ENCODE results near the gene C5.
A peak's percentile ranks its signal among the peaks of the same experiment; 100 is the strongest.
"Not testable (repeated sequence)": the region's sequence is repeated elsewhere in the genome, so short reads cannot be mapped to it uniquely, and the experiment has no call there.

Gene C5

DNA sequence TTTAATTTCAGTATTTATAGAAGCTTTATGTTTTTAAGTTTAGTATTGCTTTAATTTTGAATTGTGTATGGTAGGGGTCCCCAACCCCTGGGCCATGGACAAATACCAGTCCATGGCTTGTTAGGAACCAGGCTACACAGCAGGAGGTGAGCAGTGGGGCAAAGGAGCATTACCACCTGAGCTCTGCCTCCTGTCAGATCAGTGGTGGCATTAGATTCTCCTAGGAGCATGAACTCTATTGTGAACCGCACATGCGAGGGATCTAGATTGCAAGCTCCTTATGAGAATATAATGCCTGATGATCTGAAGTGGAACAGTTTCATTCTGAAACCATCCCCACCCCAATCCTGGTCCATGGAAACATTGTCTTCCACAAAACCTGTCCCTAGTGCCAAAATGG lies 1.9 kb downstream of the C5 start:
- no peak for DNase-seq

DNA sequence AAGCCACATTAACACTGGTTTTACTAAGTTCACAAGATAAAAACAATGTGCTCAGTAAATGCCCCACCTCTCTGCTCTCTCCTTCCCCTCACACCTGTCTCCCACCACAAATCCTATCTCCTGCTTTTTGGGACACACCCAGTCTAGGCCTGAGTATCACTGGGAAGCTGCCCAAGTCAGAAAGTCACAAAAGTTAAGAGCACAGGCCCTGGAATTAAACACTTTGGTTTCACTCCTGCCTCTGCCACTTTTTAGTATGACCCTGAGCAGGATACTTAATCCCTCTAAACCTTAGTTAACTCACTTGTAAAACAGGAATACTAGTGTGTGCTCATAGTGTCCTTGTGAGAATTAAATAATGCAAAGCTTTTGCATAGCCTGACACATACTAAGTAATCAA lies 11.3 kb downstream of the C5 start:
- DNase-seq: no peak

DNA sequence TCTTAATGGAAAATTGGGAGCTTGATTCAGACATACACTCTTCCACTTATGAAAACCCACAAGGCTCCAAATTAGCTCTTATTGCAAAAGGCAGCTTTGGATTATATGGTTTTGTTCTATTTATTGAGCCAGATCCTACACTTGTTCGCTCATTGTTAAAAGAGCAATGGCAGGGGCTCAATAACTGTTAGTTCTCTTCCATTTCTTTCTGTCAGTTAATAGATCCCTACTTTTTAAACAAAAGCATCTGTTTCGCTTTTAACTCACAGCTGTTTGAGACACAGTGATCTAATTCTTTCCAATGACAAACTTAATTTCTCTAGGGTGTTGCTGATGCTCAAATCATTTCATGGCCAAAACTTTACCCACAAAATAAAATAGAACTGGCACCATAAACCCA lies 11.7 kb downstream of the C5 start:
- no peak for DNase-seq

DNA sequence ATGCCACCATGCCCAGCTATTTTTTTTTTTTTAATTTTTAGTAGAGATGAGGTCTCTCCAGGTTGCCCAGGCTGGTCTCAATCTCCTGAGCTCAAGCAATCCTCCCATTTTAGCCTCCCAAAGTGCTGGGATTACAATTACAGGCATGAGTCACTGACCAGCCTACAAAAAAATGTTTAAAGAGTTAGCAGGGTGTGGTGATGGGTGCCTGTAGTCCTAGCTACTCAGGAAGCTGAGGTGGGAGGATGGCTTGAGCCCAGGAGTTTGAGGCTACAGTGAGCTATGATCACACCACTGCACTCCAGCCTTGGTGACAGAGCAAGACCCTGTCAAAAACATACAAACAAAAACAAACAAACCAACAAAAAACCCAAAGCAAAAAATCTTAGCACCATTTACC lies 14.4 kb downstream of the C5 start:
- DNase-seq: not testable (repeated sequence)

DNA sequence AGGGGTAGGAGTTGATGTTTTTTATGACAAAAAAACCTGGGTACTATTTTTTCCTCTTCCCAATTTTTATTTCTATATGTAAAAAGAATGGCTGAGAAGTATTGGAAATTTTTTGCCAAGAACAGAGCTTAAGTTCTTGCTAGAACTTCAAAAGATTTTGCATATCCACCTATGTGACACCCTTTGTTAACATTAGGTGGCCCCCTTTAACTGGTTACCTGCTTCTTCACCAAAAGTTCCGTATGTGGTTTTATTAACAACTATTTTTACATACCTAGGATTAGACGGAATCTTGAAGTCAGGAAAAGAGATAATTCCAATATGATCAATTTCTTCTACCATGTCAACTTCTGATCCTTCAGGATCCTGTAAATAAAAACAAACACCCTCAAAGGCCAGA lies 15.5 kb downstream of the C5 start:
- no peak for DNase-seq

DNA sequence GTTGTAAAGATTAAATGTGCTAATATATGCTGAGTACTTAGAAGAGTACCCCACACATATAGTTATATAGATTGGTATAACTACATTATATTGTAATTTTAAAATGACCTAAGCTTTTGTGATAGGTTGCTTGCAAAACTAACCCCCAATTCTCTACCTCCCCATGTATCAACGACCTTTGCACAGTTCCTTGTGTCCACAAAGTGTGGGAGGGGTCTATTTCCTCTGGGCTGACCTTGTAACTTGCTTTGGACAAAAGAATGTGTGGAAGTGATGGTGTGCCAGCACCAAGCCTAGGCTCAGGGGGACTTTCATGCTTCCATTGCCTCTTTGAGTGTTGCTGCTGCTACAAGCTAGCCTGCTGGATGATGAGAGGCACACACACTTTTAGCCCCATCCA lies 20.6 kb downstream of the C5 start:
- no peak for DNase-seq

DNA sequence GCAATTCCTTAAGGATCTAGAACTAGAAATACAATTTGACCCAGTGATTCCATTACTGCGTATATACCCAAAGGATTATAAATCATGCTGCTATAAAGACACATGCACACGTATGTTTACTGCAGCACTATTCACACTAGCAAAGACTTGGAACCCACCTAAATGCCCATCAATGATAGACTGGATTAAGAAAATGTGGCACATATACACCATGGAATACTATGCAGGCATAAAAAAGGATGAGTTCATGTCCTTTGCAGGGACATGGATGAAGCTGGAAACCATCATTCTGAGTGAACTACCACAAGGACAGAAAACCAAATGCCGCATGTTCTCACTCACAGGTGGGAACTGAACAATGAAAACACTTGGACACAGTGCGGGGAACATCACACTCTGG lies 21.8 kb downstream of the C5 start:
- not testable (repeated sequence) for DNase-seq

DNA sequence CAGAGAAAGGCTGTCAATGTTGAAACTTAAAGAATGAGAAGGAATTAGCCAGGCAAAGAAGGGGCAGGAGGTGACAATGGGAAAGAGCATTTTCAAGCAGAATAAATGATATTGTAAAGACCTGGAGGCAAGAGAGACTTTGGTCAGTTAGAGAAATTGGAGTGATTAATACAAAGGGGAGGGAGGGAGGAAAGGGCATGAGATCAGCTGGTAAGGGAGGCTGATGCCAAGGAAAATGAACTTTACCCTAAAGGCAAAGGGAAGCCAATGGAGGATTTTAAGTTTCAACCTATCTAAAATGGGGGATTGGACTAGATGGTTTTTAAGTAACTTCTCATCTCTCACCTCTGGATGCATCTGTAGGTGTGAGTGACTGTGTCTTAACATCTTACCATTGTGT lies 23.3 kb downstream of the C5 start:
- DNase-seq: no peak

DNA sequence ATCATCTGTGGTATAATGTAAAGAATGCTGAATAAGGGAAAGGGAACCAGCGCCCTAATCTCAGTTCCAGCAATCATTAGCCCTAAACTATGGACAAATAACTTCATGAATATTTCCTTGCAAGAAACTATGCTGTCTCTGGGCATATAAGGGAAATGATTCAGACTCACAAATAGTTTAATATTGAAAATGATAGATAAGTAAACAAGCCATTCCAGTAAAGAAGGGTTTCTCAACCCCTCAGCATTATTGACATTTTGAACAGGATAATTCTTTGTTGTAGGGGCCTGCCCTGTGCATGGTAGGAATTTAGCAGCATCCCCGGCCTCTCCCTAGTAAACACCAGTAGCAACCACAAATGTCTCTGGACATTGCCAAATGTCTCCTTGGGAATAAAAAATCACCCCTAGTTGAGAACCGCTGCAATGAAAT lies 23.8 kb downstream of the C5 start:
- DNase-seq: no peak

DNA sequence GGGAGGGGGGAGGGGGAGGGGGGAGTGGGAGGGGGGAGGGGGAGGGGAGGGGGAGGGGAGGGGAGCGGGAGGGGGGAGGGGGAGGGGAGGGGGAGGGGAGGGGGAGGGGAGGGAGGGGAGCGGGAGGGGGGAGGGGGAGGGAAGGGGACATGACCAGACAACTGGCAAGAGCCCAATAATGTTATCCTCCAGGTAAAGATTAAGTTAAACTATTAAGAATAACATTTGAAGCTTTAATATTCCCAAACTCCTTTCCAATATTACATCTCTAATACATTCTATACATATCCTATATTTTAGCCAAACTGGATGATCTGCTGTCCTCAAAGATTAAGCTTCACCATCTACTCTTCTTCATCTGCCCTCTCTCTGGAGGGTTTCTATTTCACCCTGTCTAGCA lies 25.8 kb downstream of the C5 start:
- DNase-seq: no peak

DNA sequence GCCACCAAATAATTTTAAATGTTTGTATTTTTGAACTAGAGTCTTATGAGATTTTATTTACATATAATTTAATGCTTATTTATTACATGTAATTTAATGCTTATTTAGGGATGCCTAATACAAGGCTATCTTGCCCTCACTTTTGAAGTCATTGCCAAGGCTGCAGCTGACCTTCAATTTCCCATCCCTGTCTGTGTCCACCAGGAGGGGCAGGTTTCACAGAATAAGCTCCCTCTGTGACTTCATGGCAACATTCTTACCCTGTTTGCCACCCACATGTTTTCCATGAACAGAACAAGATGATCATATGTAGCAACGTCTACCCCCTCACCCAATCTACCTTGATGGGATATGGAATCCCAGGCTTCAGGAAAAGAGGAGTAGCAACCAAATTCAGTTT lies 27.0 kb downstream of the C5 start:
- peak in 1 of 2 donors; percentile 6 for DNase-seq

DNA sequence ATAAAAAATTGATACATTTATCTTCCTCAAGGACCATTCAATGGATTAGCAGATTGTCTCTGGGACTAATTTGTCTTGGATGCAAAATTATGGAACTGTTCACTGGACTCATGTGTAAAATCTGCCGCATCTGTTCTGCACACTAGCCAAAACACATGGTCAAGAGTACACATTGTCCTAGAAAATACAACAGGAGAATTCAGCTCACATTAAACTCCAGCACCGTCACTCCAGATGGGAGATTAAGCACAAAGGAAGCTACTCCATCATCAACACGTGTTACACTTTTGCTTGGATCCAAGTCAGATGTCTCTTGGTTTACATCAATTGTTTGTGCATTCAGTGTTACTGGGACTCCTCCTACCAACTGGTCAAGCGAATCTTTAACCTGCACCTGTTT lies 28.8 kb downstream of the C5 start:
- DNase-seq: no peak

DNA sequence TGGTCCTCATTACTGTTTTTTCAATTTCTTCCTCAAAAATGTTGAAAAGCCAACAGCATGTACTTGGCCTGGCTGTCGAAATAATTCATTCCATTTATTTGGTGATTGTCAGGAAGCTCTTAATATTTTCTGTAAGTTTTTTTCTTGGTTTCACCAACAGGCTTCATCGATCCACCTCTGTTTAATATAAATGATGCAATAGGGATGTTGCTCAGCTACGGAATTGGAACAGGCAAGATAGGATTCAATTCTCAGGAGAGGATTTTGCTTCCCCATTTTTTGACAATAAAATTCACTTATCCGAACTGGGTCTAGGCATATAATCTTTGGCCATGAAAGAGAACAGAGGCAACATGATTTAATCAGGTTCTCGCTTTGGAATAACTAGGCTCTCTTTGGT lies 30.8 kb downstream of the C5 start:
- DNase-seq: no peak

DNA sequence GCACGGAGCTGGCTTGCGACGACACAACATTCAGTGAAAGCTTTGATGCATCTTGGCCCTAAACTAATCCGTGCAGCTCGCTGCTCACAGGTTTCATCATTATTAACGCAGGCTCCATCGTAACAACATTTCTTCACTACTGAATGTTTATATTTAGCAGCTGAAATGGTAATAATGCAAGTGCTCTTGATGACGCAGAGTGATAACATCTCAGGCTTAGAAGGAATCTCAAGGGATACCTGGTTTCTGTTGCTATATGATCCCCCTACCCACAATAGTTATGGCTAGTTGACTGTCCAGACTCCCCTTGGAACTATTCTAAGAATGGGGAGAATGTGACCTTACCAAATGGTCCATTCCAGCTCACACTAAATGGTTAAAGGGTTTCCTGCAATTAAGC lies 36.2 kb downstream of the C5 start:
- no peak for DNase-seq

DNA sequence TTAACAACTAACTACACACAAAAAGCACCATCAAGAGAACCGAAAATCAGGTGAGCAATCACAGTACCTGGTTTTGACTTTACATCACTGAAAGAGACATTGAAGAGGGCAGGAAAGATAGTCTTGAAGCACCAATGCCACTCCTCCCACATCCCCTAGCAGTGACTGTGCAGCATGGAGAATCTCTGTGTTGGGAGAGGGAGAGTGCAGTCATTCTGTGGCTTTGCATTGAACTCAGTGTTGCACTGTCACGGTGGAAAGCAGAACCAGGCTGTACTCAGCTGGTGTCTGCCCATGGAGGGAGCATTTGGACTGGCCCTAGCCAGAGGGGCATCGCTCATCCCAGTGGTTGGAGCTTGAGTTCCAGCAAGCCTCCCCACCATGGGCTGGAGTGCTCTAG lies 40.4 kb downstream of the C5 start:
- peak; percentile 28 to 49 for DNase-seq

DNA sequence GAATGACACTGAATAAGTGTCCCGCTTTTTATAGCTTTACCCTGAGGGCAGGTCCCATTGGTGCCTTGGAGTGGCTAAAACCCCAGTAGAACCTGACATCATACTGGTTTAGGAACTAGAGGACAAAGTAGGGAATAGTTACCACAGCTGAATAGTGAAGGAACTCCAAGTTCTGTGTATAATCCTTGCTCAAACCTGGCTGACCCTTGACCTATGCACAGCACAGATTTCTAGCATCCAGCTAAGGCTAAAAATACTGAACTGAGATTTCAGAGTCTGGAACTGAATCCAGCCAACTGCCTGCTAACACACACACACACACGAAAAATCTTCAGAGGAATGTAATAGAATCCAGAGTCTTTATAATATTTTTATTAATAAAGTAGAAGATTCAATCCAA lies 50.8 kb downstream of the C5 start:
- no peak for DNase-seq

DNA sequence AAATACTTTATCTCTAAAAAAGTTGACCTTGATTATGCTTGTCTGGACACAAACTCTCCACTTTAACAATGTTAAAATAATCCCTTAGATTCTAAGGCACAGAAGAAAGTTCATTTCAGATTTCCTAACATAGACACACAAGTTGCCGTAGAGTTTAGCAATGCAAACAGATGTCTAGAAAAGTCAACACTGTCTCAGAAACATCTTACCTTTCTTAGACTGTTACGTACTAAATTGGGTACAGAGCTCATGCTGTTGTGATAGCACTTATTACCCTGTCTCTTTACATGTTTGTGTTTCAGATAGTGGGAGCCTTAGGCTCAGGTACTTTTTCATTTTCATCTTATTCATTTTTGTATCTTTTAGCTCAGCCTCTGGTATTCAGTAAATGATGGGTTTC lies 52.0 kb downstream of the C5 start:
- DNase-seq: no peak

DNA sequence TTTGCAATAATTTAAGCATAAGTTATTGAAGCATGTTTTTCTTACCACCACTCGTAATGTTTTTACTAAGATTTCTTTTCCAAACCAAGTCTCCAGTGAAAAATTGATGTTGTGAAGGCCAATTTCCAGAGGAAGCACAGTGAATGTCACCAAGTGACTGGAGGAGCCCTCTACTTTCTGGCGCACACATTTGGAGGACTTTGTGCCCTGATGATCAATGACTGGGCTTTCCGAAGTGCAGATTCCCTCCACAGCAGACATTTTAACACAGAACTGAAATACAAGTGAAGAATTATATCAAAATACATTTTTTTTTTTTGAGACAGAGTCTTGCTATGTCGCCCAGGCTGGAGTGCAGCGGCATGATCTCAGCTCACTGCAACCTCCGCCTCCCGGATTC lies 52.6 kb downstream of the C5 start:
- DNase-seq: no peak

DNA sequence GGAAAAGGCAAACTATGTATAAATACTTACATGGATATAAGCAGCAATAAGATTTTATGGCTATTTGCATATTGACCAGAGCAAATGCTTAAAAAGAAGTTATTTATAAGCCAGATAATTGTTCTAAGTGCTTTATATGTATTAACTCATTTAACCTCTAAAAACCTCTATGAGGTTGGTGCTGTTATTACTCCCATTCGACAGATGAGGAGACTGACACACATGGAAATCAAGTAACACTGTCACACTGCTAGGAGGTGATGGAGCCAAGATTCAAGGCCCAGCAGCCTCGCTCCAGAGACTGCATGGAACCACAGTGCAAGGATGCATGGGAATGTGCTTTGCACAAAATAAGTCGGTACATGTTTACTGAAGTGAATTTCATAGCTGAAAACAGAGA lies 53.7 kb downstream of the C5 start:
- DNase-seq: no peak

DNA sequence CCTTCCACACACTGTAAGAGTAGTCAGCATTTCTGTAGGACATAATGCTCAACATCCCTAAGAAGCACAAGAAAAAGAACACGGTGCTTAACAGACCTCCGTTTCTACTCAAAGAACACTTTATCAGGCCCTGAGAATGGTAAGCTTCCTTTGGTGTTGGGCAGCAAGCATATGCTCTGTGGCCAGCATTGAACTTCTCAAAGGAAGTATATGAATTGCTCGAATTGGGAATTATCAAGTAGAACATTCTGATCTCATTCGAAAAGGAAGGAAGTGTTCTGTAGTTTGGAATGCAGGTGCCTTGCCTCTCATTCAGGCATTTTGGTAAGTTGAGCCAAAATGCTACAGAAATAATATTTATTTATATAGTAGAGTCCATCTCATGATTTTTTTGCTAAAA lies 61.0 kb downstream of the C5 start:
- DNase-seq: no peak

DNA sequence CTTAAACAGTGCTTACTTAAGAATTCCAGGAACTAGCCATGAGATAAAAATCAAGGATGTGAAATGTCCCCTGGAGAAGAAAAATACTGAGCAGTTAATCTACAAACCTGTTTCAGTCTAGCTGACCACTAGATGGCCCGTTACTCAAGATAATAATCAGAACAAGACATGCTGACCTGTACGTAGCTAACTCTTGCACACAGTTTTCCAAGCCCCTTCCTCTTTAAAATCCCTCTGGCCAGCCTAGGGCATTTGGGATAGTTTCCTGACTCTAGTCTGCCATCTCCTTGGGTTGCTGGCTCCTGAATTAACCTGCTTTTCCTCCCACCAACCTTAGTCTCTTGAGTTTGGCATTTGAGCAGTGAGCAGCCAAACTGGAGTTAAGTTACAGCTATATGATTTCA lies 64.3 kb downstream of the C5 start:
- DNase-seq: peak; percentile 42 to 46

DNA sequence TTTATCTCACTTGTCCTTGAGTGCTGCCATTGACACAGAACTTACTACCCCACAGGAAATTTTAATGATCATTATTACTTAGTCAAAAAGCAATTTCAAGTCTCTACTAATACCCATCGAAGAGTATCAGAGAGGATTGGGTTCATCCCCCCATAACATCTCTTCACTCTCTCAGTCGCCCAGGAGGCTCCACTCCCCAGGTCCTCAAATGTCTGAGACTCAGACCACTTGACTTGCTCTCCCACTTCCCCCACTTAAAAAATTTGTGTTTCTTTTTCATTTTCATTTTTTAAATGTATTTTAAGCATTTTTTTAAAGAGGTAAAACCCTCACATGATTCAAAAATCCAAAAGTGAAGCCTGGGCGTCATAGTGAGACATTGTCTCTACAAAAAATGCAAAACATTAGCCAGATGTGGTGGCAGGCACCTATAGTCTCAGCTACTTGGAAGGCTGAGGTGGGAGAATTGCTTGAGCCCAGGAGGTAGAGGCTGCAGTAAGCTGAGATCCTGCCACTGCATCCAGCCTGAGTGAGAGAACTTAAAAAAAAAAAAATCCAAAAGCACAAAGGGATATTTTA lies 66.7 kb downstream of the C5 start:
- no peak for DNase-seq

DNA sequence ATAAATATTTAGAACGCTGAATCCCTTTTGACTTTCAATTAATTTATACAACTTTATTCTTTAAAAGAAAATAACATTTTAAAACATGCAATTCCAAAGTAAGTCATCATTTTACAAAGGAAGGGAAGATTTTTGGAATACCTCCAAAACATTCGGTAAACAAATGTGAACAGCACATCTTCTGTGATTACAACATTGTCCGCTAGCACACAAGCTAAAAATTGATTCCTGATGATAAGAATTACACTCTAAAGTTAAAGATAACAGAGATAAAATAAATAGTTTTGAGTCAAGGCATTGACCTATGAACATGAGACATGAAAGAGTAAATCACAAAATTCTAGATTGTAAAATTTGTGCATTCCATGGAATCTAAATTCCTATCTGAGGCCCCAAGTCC lies 67.2 kb downstream of the C5 start:
- no peak for DNase-seq

DNA sequence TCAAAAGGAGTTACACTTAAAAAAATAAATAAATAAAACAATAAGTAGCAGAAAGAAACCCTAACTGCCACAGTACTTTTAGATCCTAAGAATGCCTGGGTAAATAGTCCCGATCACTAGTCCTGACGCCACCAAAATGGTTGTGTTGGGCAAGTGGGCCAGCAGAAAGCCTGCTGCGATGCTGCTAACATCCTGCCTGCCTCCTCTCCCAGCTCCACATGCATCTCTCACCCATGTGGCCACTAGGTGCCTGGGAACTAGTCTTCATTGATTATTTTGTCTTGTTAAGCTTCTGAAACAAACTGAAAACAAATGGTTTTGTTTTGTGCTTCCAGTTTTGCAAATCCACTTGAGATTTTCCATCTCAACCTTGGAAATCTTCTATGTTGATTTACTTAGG lies 69.1 kb downstream of the C5 start:
- DNase-seq: no peak

DNA sequence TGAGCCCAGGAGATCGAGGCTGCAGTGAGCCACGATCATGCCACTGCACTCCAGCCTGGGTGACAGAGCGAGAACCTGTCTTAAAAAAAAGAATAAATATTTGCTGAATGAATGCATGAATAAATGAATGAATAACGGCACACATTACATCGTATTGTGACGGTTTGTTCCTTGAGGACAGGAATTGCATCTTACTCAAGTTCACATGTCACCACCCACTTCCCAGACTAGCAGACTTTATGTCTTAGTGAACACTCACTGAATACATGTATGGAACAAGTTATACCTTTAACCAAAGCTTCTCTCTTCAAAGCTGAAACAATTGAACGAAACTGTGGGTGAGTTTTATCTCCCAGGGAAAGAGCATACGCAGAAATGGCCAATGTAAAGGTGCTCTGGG lies 70.3 kb downstream of the C5 start:
- DNase-seq: no peak

DNA sequence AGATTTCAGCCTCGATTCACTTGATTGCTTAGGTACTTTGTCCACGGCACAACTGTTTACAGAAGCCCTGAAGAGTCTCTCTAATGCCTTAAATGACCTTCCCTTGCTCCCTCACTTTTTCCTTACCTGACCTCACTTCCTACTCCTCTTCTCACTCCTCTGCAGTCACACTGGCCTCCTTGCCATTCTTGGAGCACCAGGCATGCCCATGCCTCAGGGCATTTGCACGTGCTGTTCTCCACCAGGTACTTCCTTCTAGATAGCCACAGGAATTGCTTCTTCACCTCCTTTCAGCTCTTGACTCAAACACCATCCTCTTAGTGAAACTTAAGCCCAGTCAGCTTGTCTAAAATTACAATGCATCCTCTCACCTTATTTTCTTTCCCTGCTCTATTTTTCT lies 71.1 kb downstream of the C5 start:
- no peak for DNase-seq

Data from inflammatory macrophage (primary cell).